ENCODE measurements around the gene CNOT2. TPM values are rescaled to one million over a fixed set of nuclear protein-coding genes. Genes with fewer than 3 reads are reported as not detected.
A peak's percentile ranks its signal among the peaks of the same experiment; 100 is the strongest.

The CNOT2 gene
- total RNA-seq, 1 donor from 2014 or later: 67.2 TPM

DNA sequence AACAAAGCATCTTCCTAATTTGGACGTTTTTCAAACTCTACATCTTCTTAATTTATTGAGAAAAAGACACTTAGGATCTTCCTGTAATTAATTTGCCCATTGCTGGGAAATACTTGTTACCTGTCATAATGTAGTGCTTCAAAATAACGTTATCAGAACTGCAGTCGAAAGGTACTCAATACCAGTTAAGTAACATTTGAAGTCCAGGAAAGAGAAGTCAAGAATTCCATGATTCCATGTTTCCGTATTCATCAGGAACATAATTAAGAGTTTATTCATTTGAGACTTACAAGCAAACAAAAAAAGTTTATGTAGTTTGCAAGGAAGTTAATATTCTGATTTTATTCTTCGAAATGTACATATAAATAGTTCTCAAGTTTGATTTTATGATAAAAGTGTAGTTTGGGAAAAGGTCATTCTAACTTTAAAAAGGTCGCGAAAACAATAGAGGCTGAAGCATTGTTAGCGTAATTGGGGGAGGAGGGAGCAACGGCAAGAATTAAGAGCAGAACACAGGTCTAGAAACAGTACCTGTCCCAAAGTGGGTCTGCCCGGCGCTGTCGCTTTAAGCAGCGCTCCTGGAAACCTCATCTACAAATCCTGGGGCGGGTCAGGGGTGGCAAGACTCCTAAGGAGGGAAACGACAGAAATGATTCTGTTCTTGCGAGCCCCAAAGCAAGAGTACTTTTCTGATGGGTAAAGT lies 121.6 kb downstream of the CNOT2 start:
- H3K4me1 ChIP-seq (ENCODE audit: insufficient read depth, low read length): peaks cover 8% of the 10 kb centered on the region
- no peak for FAIRE-seq
- H3K4me2 ChIP-seq (ENCODE audit: low read length): peak overlapping the region; percentile 94

DNA sequence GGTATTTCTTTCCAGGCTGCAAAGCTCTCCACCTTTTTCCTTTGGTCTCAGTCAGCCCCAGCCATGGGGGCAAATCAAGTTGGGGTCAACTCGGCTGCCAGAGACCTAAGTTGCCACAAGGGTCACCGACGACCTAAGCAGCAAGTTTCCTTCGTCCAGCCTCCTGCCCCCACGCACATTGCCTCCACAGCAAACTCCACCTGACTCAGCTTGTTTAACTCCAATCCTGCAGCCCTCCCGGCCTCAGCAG lies 122.1 kb downstream of the CNOT2 start:
- no peaks in the 10 kb centered on the region for H3K36me3 Mint-ChIP-seq (ENCODE audit: low read depth, unreplicated experiment)
- Histone ChIP-seq H3K4me2 (ENCODE audit: low read length) (peak overlapping the region; percentile 94), H3K4me1 (ENCODE audit: insufficient read depth, low read length) (peaks cover 8% of the 10 kb centered on the region), H3K27me3 (ENCODE audit: insufficient read depth, low read length) (peaks cover 17% of the 10 kb centered on the region), H4K20me1 (ENCODE audit: insufficient read depth, low read length) (no peaks in the 10 kb centered on the region), H3K4me3 (ENCODE audit: insufficient read depth, low read depth, low read length) (peak overlapping the region; percentile 65), H3K9me3 (ENCODE audit: insufficient read depth, low read depth, low read length) (no peaks in the 10 kb centered on the region), H3K79me2 (ENCODE audit: insufficient read depth, low read length) (no peaks in the 10 kb centered on the region), H3K36me3 (ENCODE audit: insufficient read depth, low read length) (no peaks in the 10 kb centered on the region), H3K9ac (ENCODE audit: low read length) (peak overlapping the region; percentile 41), H3K27ac (ENCODE audit: low read depth, low read length) (no peak overlapping the region), H2AFZ (ENCODE audit: low read depth, low read length) (peak overlapping the region; percentile 56)
- DNase-seq (ENCODE audit: low read depth) (no peak), FAIRE-seq (no peak)
- H3K4me1 Mint-ChIP-seq (ENCODE audit: low read depth, unreplicated experiment): no peaks in the 10 kb centered on the region
- H3K27me3 Mint-ChIP-seq (ENCODE audit: low read depth, unreplicated experiment): peaks cover 2% of the 10 kb centered on the region
- peaks cover 2% of the 10 kb centered on the region for H3K9me3 Mint-ChIP-seq (ENCODE audit: unreplicated experiment)
- peak; percentile 57 for TF ChIP-seq EZH2 (IDR thresholded peaks at IDR 0.05; ENCODE audit: insufficient read depth, low read length)
- TF ChIP-seq, protein P1, sequence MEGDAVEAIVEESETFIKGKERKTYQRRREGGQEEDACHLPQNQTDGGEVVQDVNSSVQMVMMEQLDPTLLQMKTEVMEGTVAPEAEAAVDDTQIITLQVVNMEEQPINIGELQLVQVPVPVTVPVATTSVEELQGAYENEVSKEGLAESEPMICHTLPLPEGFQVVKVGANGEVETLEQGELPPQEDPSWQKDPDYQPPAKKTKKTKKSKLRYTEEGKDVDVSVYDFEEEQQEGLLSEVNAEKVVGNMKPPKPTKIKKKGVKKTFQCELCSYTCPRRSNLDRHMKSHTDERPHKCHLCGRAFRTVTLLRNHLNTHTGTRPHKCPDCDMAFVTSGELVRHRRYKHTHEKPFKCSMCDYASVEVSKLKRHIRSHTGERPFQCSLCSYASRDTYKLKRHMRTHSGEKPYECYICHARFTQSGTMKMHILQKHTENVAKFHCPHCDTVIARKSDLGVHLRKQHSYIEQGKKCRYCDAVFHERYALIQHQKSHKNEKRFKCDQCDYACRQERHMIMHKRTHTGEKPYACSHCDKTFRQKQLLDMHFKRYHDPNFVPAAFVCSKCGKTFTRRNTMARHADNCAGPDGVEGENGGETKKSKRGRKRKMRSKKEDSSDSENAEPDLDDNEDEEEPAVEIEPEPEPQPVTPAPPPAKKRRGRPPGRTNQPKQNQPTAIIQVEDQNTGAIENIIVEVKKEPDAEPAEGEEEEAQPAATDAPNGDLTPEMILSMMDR (IDR thresholded peaks at IDR 0.05; ENCODE audit: insufficient read depth, low read depth, low read length): no peak
- H3K4me3 Mint-ChIP-seq (ENCODE audit: unreplicated experiment): peak overlapping the region; percentile 80
- no peak overlapping the region for H3K27ac Mint-ChIP-seq (ENCODE audit: unreplicated experiment)

More for the DNA sequence above, 121.6 kb downstream of the CNOT2 start:
- DNase-seq (ENCODE audit: low read depth): no peak
- no peak overlapping the region for H3K27ac ChIP-seq (ENCODE audit: low read depth, low read length)
- no peak overlapping the region for H3K9ac ChIP-seq (ENCODE audit: low read length)
- peak overlapping the region; percentile 65 for H3K4me3 ChIP-seq (ENCODE audit: insufficient read depth, low read depth, low read length)
- Mint-ChIP-seq H3K9me3 (ENCODE audit: unreplicated experiment) (peaks cover 2% of the 10 kb centered on the region), H3K4me3 (ENCODE audit: unreplicated experiment) (peak overlapping the region; percentile 80), H3K27me3 (ENCODE audit: low read depth, unreplicated experiment) (peaks cover 2% of the 10 kb centered on the region), H3K27ac (ENCODE audit: unreplicated experiment) (no peak overlapping the region), H3K36me3 (ENCODE audit: low read depth, unreplicated experiment) (no peaks in the 10 kb centered on the region), H3K4me1 (ENCODE audit: low read depth, unreplicated experiment) (no peaks in the 10 kb centered on the region)
- H3K79me2 ChIP-seq (ENCODE audit: insufficient read depth, low read length): no peaks in the 10 kb centered on the region
- no peak for TF ChIP-seq EZH2 (IDR thresholded peaks at IDR 0.05; ENCODE audit: insufficient read depth, low read length)
- TF ChIP-seq, protein P1 (IDR thresholded peaks at IDR 0.05; ENCODE audit: insufficient read depth, low read depth, low read length): no peak
- H2AFZ ChIP-seq (ENCODE audit: low read depth, low read length): no peak overlapping the region
- no peaks in the 10 kb centered on the region for H4K20me1 ChIP-seq (ENCODE audit: insufficient read depth, low read length)
- H3K27me3 ChIP-seq (ENCODE audit: insufficient read depth, low read length): peaks cover 17% of the 10 kb centered on the region
- H3K9me3 ChIP-seq (ENCODE audit: insufficient read depth, low read depth, low read length): no peaks in the 10 kb centered on the region
- H3K36me3 ChIP-seq (ENCODE audit: insufficient read depth, low read length): no peaks in the 10 kb centered on the region

All from astrocyte (in vitro differentiated cells and primary cell).